ENCODE results near the gene CD109.
"Not testable (repeated sequence)": the region's sequence is repeated elsewhere in the genome, so short reads cannot be mapped to it uniquely, and the experiment has no call there.

CD109 gene

GRCh38 chr6:73832313-73832712 is 136.3 kb downstream of the CD109 start:
- in situ Hi-C loops (cut with MboI; ENCODE audit: low pct_unique_long_range_greater_than_20kb, low sequenced_read_pairs, unreplicated experiment) = no loop called here
- TF ChIP-seq, protein P1, sequence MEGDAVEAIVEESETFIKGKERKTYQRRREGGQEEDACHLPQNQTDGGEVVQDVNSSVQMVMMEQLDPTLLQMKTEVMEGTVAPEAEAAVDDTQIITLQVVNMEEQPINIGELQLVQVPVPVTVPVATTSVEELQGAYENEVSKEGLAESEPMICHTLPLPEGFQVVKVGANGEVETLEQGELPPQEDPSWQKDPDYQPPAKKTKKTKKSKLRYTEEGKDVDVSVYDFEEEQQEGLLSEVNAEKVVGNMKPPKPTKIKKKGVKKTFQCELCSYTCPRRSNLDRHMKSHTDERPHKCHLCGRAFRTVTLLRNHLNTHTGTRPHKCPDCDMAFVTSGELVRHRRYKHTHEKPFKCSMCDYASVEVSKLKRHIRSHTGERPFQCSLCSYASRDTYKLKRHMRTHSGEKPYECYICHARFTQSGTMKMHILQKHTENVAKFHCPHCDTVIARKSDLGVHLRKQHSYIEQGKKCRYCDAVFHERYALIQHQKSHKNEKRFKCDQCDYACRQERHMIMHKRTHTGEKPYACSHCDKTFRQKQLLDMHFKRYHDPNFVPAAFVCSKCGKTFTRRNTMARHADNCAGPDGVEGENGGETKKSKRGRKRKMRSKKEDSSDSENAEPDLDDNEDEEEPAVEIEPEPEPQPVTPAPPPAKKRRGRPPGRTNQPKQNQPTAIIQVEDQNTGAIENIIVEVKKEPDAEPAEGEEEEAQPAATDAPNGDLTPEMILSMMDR (IDR thresholded peaks at IDR 0.05; ENCODE audit: extremely low read depth, insufficient read depth, missing control alignments) = no peak
- DNase-seq (ENCODE audit: low spot score) = no peak

DNA sequence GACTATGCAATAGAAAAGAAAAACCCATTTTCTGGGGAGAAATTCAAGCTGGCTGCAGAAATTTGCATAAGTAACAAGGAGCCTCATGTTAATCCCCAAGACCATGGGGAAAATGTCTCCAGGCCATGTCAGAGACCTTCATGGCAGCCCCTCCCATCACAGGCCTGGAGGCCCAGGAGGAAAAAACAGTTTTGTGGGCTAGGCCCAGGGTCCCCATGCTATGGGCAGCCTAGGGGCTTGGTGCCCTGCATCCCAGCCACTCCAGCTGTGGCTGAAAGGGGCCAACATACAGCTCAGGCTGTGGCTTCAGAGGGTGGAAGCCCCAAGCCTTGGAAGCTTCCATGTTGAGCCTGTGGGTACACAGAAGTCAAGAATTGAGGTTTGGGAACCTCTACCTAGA is 148.7 kb downstream of the CD109 start:
- in situ Hi-C loops (cut with MboI; ENCODE audit: low pct_unique_long_range_greater_than_20kb, low sequenced_read_pairs, unreplicated experiment); DNase-seq (ENCODE audit: low spot score): not testable (repeated sequence)

- in situ Hi-C loops (cut with MboI; ENCODE audit: low pct_unique_long_range_greater_than_20kb, low sequenced_read_pairs, unreplicated experiment); DNase-seq (ENCODE audit: low spot score): not testable (repeated sequence)
Observed at GRCh38 chr6:73851048-73851447, 155.0 kb downstream of the CD109 start.

- peak; percentile 47 for DNase-seq (ENCODE audit: low spot score)
- in situ Hi-C loops (cut with MboI; ENCODE audit: low pct_unique_long_range_greater_than_20kb, low sequenced_read_pairs, unreplicated experiment) = no loop called here
- TF ChIP-seq, protein P1 (IDR thresholded peaks at IDR 0.05; ENCODE audit: extremely low read depth, insufficient read depth, missing control alignments) = peak; percentile 56
Observed at GRCh38 chr6:73854998-73855718, 159.2 kb downstream of the CD109 start.

- no peak for DNase-seq (ENCODE audit: low spot score)
- TF ChIP-seq, protein P1 (IDR thresholded peaks at IDR 0.05; ENCODE audit: extremely low read depth, insufficient read depth, missing control alignments) = no peak
- in situ Hi-C loops (cut with MboI; ENCODE audit: low pct_unique_long_range_greater_than_20kb, low sequenced_read_pairs, unreplicated experiment) = no loop called here
Observed at GRCh38 chr6:73857341-73857890, 161.4 kb downstream of the CD109 start.

- DNase-seq (ENCODE audit: low spot score) = no peak
- in situ Hi-C loops (cut with MboI; ENCODE audit: low pct_unique_long_range_greater_than_20kb, low sequenced_read_pairs, unreplicated experiment) = no loop called here
- TF ChIP-seq, protein P1 (IDR thresholded peaks at IDR 0.05; ENCODE audit: extremely low read depth, insufficient read depth, missing control alignments) = no peak
Observed at GRCh38 chr6:73858376-73858775, 162.4 kb downstream of the CD109 start.

GRCh38 chr6:73860303-73860702 is 164.3 kb downstream of the CD109 start:
- in situ Hi-C loops (cut with MboI; ENCODE audit: low pct_unique_long_range_greater_than_20kb, low sequenced_read_pairs, unreplicated experiment) = no loop called here
- TF ChIP-seq, protein P1 (IDR thresholded peaks at IDR 0.05; ENCODE audit: extremely low read depth, insufficient read depth, missing control alignments) = no peak
- no peak for DNase-seq (ENCODE audit: low spot score)
